HepG2 (cell line): ENCODE measurements around the gene BMERB1.

ENCODE experiments used
- CTCF ChIP-seq: sonication (generic); formaldehyde crosslinking; IDR thresholded peaks from 2 replicates; pipeline ENCODE4 v1.5.0; 2020; ENCODE audit warnings: mild to moderate bottlenecking, missing genetic modification reagents, moderate library complexity
- ZNF546 ChIP-seq: sonication (generic); formaldehyde crosslinking; conservative IDR thresholded peaks from 2 replicates; pipeline ENCODE4 v1.8.1; 2023; ENCODE audit warnings: mild to moderate bottlenecking, missing genetic modification reagents
- ZNF558 ChIP-seq: sonication (generic); formaldehyde crosslinking; IDR thresholded peaks from 2 replicates; pipeline ENCODE4 v1.9.0; 2022; ENCODE audit warnings: mild to moderate bottlenecking, missing genetic modification reagents, borderline replicate concordance
- ZZZ3 ChIP-seq: sonication (generic); formaldehyde crosslinking; IDR thresholded peaks from 2 replicates; pipeline ENCODE4 v1.4.0; 2020; ENCODE audit warnings: missing genetic modification reagents, mild to moderate bottlenecking, borderline replicate concordance

GRCh38 chr16:15457958-15458357, 23.6 kb downstream of the BMERB1 start:
- TF ChIP-seq CTCF (peak; percentile 74), ZZZ3 (no peak), ZNF546 (CRISPR knock-in tag) (no peak), ZNF558 (no peak)
